A172 (cell line): ENCODE data around the gene ROPN1B. TPM values are rescaled to one million over a fixed set of nuclear protein-coding genes. Genes with fewer than 3 reads are reported as not detected.

ENCODE experiments used
- DNase-seq: peaks from one replicate; pipeline ENCODE4 v3.0.0-alpha.2; 2015; ENCODE audit warnings: low spot score
- total RNA-seq: library from RNA; depleted of rRNA; stranded (reverse); fragments of >200 nt; shearing (Covaris generic); gene quantifications from 2 replicates; pipeline ENCODE4 v1.2.3, GENCODE V29; 2014; rRNA removed

Gene ROPN1B
- total RNA-seq, 1 experiment from 2014 or later, result not detected

GRCh38 chr3:126030455-126030854, 61.5 kb downstream of the ROPN1B start:
- no peak for DNase-seq

GRCh38 chr3:126031981-126032471, 63.0 kb downstream of the ROPN1B start:
- no peak for DNase-seq

Other genes starting within 250 kb of the ROPN1B start
- 40.9 and 42.3 TPM in 2 replicates for gene SLC41A3, start 114.9 kb downstream of the ROPN1B start, total RNA-seq
- gene ALDH1L1, start 211.4 kb downstream of the ROPN1B start, total RNA-seq, result 0.50 TPM in 1 of 2 replicates, not detected in the other